Measurements from ENCODE around the gene NMUR1. TPM values are rescaled to one million over a fixed set of nuclear protein-coding genes. Genes with fewer than 3 reads are reported as not detected.
"Not testable (repeated sequence)": the region's sequence is repeated elsewhere in the genome, so short reads cannot be mapped to it uniquely, and the experiment has no call there.

NMUR1 gene
- total RNA-seq, 2 donors from 2014 or later: 3.1 to 3.4 TPM

- no peak for DNase-seq (ENCODE audit: low spot score)
- no peak for ATAC-seq
- peaks cover 6 to 7% of the 10 kb centered on the region in 2 donors for H3K4me1 Mint-ChIP-seq (ENCODE audit: low read depth in 2 of 2)
- H3K27ac Mint-ChIP-seq: no peak overlapping the region
- H3K36me3 Mint-ChIP-seq: no peaks in the 10 kb centered on the region
- H3K9me3 Mint-ChIP-seq: no peaks in the 10 kb centered on the region
- no peaks in the 10 kb centered on the region for H3K27me3 Mint-ChIP-seq
- H3K4me3 Mint-ChIP-seq: no peak overlapping the region
Measured at GRCh38 chr2:231565887-231566594, 35.8 kb upstream of the NMUR1 start.

GRCh38 chr2:231563378-231563961, 33.2 kb upstream of the NMUR1 start:
- ATAC-seq (peak; percentile 61 to 71), DNase-seq (ENCODE audit: low spot score) (no peak)
- Mint-ChIP-seq H3K27me3 (no peaks in the 10 kb centered on the region), H3K36me3 (no peaks in the 10 kb centered on the region), H3K9me3 (no peaks in the 10 kb centered on the region), H3K27ac (no peak overlapping the region), H3K4me3 (no peak overlapping the region), H3K4me1 (ENCODE audit: low read depth in 2 of 2) (peaks cover under 1 to 3% of the 10 kb centered on the region in 2 donors)

- H3K4me3 Mint-ChIP-seq: peak overlapping the region; percentile 6
- H3K36me3 Mint-ChIP-seq: peaks cover 11% of the 10 kb centered on the region
- peaks cover 9% of the 10 kb centered on the region for H3K9me3 Mint-ChIP-seq
- no peaks in the 10 kb centered on the region for H3K27me3 Mint-ChIP-seq
- peak; percentile 86 to 89 for ATAC-seq
- peaks cover 38 to 40% of the 10 kb centered on the region in 2 donors for H3K4me1 Mint-ChIP-seq (ENCODE audit: low read depth in 2 of 2)
- H3K27ac Mint-ChIP-seq: peak overlapping the region; percentile 4 to 62
- peak; percentile 74 for DNase-seq (ENCODE audit: low spot score)
Measured at GRCh38 chr2:231557571-231558217, 27.4 kb upstream of the NMUR1 start.

- ATAC-seq: no peak
- no peak for DNase-seq (ENCODE audit: low spot score)
- Mint-ChIP-seq H3K27me3 (no peaks in the 10 kb centered on the region), H3K4me3 (peak overlapping the region; percentile 6), H3K9me3 (peaks cover 11% of the 10 kb centered on the region), H3K4me1 (ENCODE audit: low read depth in 2 of 2) (peaks cover 38 to 40% of the 10 kb centered on the region in 2 donors), H3K27ac (peak overlapping the region; percentile 4 to 62), H3K36me3 (peaks cover 14% of the 10 kb centered on the region)
Measured at GRCh38 chr2:231556981-231557380, 26.7 kb upstream of the NMUR1 start.

GRCh38 chr2:231556496-231556895, 26.3 kb upstream of the NMUR1 start:
- H3K27me3 Mint-ChIP-seq; ATAC-seq; DNase-seq (ENCODE audit: low spot score): not testable (repeated sequence)
- peak overlapping the region; percentile 4 to 62 for H3K27ac Mint-ChIP-seq
- H3K4me3 Mint-ChIP-seq: peak overlapping the region; percentile 6
- peaks cover 11% of the 10 kb centered on the region for H3K9me3 Mint-ChIP-seq
- peaks cover 38 to 40% of the 10 kb centered on the region in 2 donors for H3K4me1 Mint-ChIP-seq (ENCODE audit: low read depth in 2 of 2)
- H3K36me3 Mint-ChIP-seq: peaks cover 14% of the 10 kb centered on the region

- peak; percentile 75 for DNase-seq (ENCODE audit: low spot score)
- peak overlapping the region; percentile 88 for H3K4me3 Mint-ChIP-seq
- ATAC-seq: peak; percentile 76 to 83
- H3K9me3 Mint-ChIP-seq: peaks cover 11% of the 10 kb centered on the region
- H3K4me1 Mint-ChIP-seq (ENCODE audit: low read depth in 2 of 2): peaks cover 40 to 42% of the 10 kb centered on the region in 2 donors
- H3K36me3 Mint-ChIP-seq: peaks cover 14% of the 10 kb centered on the region
- peak overlapping the region; percentile 79 to 98 for H3K27ac Mint-ChIP-seq
- H3K27me3 Mint-ChIP-seq: no peaks in the 10 kb centered on the region
Measured at GRCh38 chr2:231554748-231555545, 24.7 kb upstream of the NMUR1 start.

GRCh38 chr2:231554327-231554726, 24.1 kb upstream of the NMUR1 start:
- DNase-seq (ENCODE audit: low spot score): no peak
- Mint-ChIP-seq H3K4me1 (ENCODE audit: low read depth in 2 of 2) (peaks cover 45 to 47% of the 10 kb centered on the region in 2 donors), H3K9me3 (peaks cover 11% of the 10 kb centered on the region), H3K36me3 (peaks cover 14% of the 10 kb centered on the region), H3K27ac (peak overlapping the region; percentile 79 to 98), H3K27me3 (no peaks in the 10 kb centered on the region), H3K4me3 (peak overlapping the region; percentile 88)
- ATAC-seq: peak; percentile 59 to 72

GRCh38 chr2:231552752-231553151, 22.5 kb upstream of the NMUR1 start:
- DNase-seq (ENCODE audit: low spot score) (no peak), ATAC-seq (no peak)
- H3K27ac Mint-ChIP-seq: peak overlapping the region; percentile 79 to 98
- no peaks in the 10 kb centered on the region for H3K27me3 Mint-ChIP-seq
- peaks cover 50 to 51% of the 10 kb centered on the region in 2 donors for H3K4me1 Mint-ChIP-seq (ENCODE audit: low read depth in 2 of 2)
- H3K9me3 Mint-ChIP-seq: peaks cover 11% of the 10 kb centered on the region
- H3K36me3 Mint-ChIP-seq: peaks cover 14% of the 10 kb centered on the region
- H3K4me3 Mint-ChIP-seq: no peak overlapping the region

- Mint-ChIP-seq H3K4me1 (ENCODE audit: low read depth in 2 of 2) (peaks cover 49 to 51% of the 10 kb centered on the region in 2 donors), H3K27me3 (no peaks in the 10 kb centered on the region), H3K27ac (peak overlapping the region; percentile 42 to 89), H3K9me3 (peaks cover 11% of the 10 kb centered on the region), H3K36me3 (peaks cover 14% of the 10 kb centered on the region), H3K4me3 (peak overlapping the region; percentile 46)
- ATAC-seq (no peak), DNase-seq (ENCODE audit: low spot score) (no peak)
Measured at GRCh38 chr2:231549446-231550239, 19.4 kb upstream of the NMUR1 start.

GRCh38 chr2:231548752-231549151, 18.5 kb upstream of the NMUR1 start:
- ATAC-seq (no peak), DNase-seq (ENCODE audit: low spot score) (no peak)
- Mint-ChIP-seq H3K27ac (peak overlapping the region; percentile 42 to 89), H3K27me3 (no peaks in the 10 kb centered on the region), H3K36me3 (peaks cover 13% of the 10 kb centered on the region), H3K4me1 (ENCODE audit: low read depth in 2 of 2) (peaks cover 40 to 42% of the 10 kb centered on the region in 2 donors), H3K4me3 (peak overlapping the region; percentile 46), H3K9me3 (peaks cover 11% of the 10 kb centered on the region)

- Mint-ChIP-seq H3K27me3 (no peaks in the 10 kb centered on the region), H3K9me3 (peaks cover 4% of the 10 kb centered on the region), H3K27ac (no peak overlapping the region), H3K36me3 (peaks cover 9% of the 10 kb centered on the region), H3K4me1 (ENCODE audit: low read depth in 2 of 2) (peaks cover 44% of the 10 kb centered on the region in 2 donors), H3K4me3 (no peak overlapping the region)
- DNase-seq (ENCODE audit: low spot score) (no peak), ATAC-seq (no peak)
Measured at GRCh38 chr2:231547315-231548110, 17.3 kb upstream of the NMUR1 start.

GRCh38 chr2:231546014-231546715, 15.9 kb upstream of the NMUR1 start:
- Mint-ChIP-seq H3K36me3 (peaks cover 18% of the 10 kb centered on the region), H3K9me3 (peaks cover 6% of the 10 kb centered on the region), H3K27ac (peak overlapping the region; percentile 99), H3K4me1 (ENCODE audit: low read depth in 2 of 2) (peaks cover 54 to 58% of the 10 kb centered on the region in 2 donors), H3K27me3 (no peaks in the 10 kb centered on the region), H3K4me3 (peak overlapping the region; percentile 99)
- ATAC-seq (no peak), DNase-seq (ENCODE audit: low spot score) (no peak)
